Inferior parietal cortex (tissue), 1 donor: ENCODE results near the gene SOS1.

Experiments
- DNase-seq: peaks from one replicate; pipeline ENCODE4 v3.0.0-alpha.2; 2016; ENCODE audit errors: extremely low spot score

Gene SOS1

DNA sequence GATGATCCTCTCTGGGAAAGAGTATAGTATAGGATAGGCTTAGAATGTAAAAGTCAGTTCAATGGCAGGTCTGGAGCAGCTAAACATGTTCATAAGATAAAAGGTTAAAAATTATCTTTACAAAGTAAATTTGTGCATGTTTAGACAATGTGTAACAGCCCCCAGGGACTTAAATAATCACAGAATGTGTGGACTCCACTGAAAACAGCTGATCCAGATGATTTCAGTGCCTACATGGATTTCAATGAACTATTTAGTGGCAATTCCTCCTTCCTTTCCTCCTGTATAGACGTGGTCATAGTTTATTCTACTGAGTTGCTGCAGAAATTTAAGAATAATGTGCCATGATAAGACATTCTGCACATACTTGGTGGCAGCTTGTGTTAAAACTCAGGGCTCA is 188.3 kb downstream of the SOS1 start:
- DNase-seq, result no peak
